GM12873 (cell line): ENCODE measurements around the gene NAB2.

Source experiments
- CTCF ChIP-seq: IDR thresholded peaks from 2 replicates; pipeline ENCODE4 v1.5.1; 2012; ENCODE audit warnings: low read depth, mild to moderate bottlenecking, moderate library complexity, low read length, control low read depth; ENCODE audit not compliant: insufficient read depth; ENCODE audit errors: missing control alignments

NAB2 gene

GRCh38 chr12:57131896-57132744 lies 43.2 kb downstream of the NAB2 start:
- TF ChIP-seq CTCF, result no peak

GRCh38 chr12:57133013-57133569 lies 44.2 kb downstream of the NAB2 start:
- no peak for TF ChIP-seq CTCF

GRCh38 chr12:57133916-57134315 lies 45.0 kb downstream of the NAB2 start:
- TF ChIP-seq CTCF, result no peak

GRCh38 chr12:57134949-57135348 lies 46.0 kb downstream of the NAB2 start:
- no peak for TF ChIP-seq CTCF

GRCh38 chr12:57135527-57136326 lies 46.8 kb downstream of the NAB2 start:
- TF ChIP-seq CTCF, result no peak

- TF ChIP-seq CTCF, result no peak
These were observed 49.8 kb downstream of the NAB2 start for GRCh38 chr12:57138526-57139272.
